ENCODE data around the gene POGLUT2.

POGLUT2 gene

GRCh38 chr13:102817241-102817640, 18.5 kb upstream of the POGLUT2 start:
- H3K4me1 Mint-ChIP-seq (ENCODE audit: low read depth): peaks cover 9% of the 10 kb centered on the region
- no peak overlapping the region for H3K4me3 Mint-ChIP-seq
- no peak overlapping the region for H3K27ac Mint-ChIP-seq
- H3K36me3 Mint-ChIP-seq (ENCODE audit: low read depth): peaks cover 41% of the 10 kb centered on the region
- H3K27me3 Mint-ChIP-seq (ENCODE audit: low read depth): no peaks in the 10 kb centered on the region
- no peaks in the 10 kb centered on the region for H3K9me3 Mint-ChIP-seq

DNA sequence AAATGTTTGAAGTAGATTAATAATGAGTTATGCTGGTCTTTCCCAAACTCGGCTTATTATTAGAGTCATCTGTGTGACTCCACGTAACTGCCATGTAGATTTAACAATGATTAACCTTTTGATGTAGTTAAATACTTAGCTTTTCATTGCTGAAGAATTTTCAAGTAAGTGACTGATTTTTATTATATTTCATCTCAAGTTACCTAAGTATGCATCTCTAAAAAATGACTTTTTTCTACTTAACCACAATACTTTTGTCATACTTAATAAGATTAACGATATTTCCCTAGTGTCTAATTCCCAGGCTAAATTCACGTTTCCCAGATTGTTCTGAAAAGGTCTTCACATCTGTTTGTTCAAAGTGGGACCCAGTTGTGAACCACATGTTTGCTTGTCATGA, 17.9 kb upstream of the POGLUT2 start:
- Mint-ChIP-seq H3K27me3 (ENCODE audit: low read depth) (no peaks in the 10 kb centered on the region), H3K36me3 (ENCODE audit: low read depth) (peaks cover 41% of the 10 kb centered on the region), H3K9me3 (peaks cover 4% of the 10 kb centered on the region), H3K4me1 (ENCODE audit: low read depth) (peaks cover 14% of the 10 kb centered on the region), H3K27ac (no peak overlapping the region), H3K4me3 (no peak overlapping the region)

DNA sequence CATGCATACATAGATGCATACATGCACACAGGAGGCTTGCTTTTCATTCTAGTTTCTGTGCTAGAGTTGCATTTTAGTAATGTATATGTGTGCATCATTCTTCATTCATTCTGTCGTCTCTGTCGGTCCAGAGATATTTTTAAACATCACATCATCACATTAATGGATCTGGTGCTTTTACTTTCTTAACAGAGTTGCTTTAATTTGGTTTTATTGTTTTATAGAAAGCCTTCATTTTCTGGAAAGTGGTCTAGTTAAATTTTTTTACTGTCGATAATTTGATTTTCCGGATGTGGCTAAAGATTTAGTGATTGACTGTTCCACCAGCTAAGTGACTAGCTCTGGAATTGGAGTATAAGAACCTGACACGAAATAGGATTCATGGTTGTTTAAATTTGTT, 17.0 kb upstream of the POGLUT2 start:
- Mint-ChIP-seq H3K27me3 (ENCODE audit: low read depth) (no peaks in the 10 kb centered on the region), H3K36me3 (ENCODE audit: low read depth) (peaks cover 47% of the 10 kb centered on the region), H3K9me3 (peaks cover 4% of the 10 kb centered on the region), H3K4me3 (no peak overlapping the region), H3K27ac (no peak overlapping the region), H3K4me1 (ENCODE audit: low read depth) (peaks cover 14% of the 10 kb centered on the region)

- peaks cover 48% of the 10 kb centered on the region for H3K36me3 Mint-ChIP-seq (ENCODE audit: low read depth)
- no peaks in the 10 kb centered on the region for H3K27me3 Mint-ChIP-seq (ENCODE audit: low read depth)
- H3K27ac Mint-ChIP-seq: no peak overlapping the region
These were observed 16.0 kb upstream of the POGLUT2 start for GRCh38 chr13:102814793-102815192.

GRCh38 chr13:102814025-102814607, 15.3 kb upstream of the POGLUT2 start:
- H3K4me1 Mint-ChIP-seq (ENCODE audit: low read depth): peaks cover 14% of the 10 kb centered on the region
- no peaks in the 10 kb centered on the region for H3K27me3 Mint-ChIP-seq (ENCODE audit: low read depth)
- H3K4me3 Mint-ChIP-seq: no peak overlapping the region
- peaks cover 44% of the 10 kb centered on the region for H3K36me3 Mint-ChIP-seq (ENCODE audit: low read depth)
- H3K27ac Mint-ChIP-seq: peak overlapping the region; percentile 8
- H3K9me3 Mint-ChIP-seq: peaks cover 4% of the 10 kb centered on the region

More at GRCh38 chr13:102814793-102815192, 16.0 kb upstream of the POGLUT2 start:
- H3K4me1 Mint-ChIP-seq (ENCODE audit: low read depth): peaks cover 14% of the 10 kb centered on the region
- peaks cover 4% of the 10 kb centered on the region for H3K9me3 Mint-ChIP-seq
- no peak overlapping the region for H3K4me3 Mint-ChIP-seq

- Mint-ChIP-seq H3K4me3 (no peak overlapping the region), H3K4me1 (ENCODE audit: low read depth) (peaks cover 17% of the 10 kb centered on the region), H3K36me3 (ENCODE audit: low read depth) (peaks cover 39% of the 10 kb centered on the region), H3K27ac (no peak overlapping the region), H3K27me3 (ENCODE audit: low read depth) (no peaks in the 10 kb centered on the region), H3K9me3 (peaks cover 4% of the 10 kb centered on the region)
These were observed 14.0 kb upstream of the POGLUT2 start for GRCh38 chr13:102812611-102813287.

DNA sequence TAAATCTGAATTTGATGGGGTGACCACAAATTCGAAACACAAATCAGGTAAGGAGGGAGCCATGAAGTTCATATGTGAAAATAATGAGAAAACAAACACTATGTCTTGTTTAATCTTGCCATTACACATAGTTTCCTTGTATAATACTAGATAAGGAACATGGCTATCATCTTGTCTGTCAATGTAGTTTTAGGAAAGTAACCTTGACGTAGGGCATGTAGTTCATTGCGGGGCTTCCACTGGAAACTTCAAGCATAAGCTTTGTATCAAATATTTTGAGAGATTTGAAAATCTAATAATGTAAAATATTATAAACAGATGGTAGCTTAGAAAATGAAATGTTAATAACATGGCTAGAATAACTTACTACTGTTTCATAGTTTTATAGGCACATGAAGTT, 8.9 kb upstream of the POGLUT2 start:
- H3K9me3 Mint-ChIP-seq: peaks cover 4% of the 10 kb centered on the region
- H3K4me3 Mint-ChIP-seq: no peak overlapping the region
- H3K4me1 Mint-ChIP-seq (ENCODE audit: low read depth): peaks cover 21% of the 10 kb centered on the region
- H3K27ac Mint-ChIP-seq: no peak overlapping the region
- H3K36me3 Mint-ChIP-seq (ENCODE audit: low read depth): peaks cover 37% of the 10 kb centered on the region
- H3K27me3 Mint-ChIP-seq (ENCODE audit: low read depth): no peaks in the 10 kb centered on the region

- Mint-ChIP-seq H3K36me3 (ENCODE audit: low read depth) (peaks cover 22% of the 10 kb centered on the region), H3K4me3 (no peak overlapping the region)
These were observed 6.9 kb upstream of the POGLUT2 start for GRCh38 chr13:102805680-102806079.

DNA sequence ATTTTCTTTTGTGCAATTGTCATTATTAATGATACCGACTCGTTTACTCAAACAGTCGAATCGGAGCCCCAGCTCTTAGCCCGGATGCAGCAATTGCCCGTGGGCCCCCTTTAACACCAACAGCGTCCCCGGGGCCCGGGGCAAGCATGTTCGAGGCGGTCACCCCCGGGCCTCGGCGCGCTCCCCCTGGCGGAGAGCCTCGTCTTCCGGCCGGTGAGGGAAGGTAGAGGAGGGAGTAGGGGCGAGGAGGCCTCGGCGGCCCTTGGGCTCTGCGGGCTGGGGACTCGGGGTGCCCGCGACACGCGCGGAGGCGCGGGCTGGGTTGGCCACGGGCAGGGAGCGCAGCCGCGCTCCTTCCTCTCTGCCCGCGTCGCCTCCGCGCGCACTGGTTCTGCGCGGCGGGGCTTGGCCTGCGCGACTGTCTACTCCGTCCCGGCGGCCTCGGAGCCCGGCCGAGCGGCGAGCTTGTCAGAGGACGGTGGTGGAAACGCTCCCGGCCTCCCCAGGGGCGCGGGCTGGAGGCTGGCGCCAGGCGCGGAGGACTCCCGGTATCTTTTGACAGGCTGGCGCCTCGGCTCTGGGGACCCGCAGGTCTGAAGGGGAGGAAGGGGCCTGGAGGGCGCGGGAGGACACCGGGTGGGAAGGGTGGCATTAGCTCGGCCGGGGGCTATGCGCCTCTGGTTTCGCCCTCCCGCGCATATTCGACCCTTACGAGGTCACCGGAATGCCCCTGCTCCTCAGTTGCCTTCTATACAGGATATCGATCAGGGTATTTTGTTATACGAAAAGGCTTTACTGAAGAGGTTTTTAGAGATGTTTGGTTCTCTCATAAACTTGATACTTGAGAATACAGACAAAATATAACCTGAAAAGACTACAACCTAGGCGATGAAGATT, 1.6 kb upstream of the POGLUT2 start:
- Mint-ChIP-seq H3K36me3 (ENCODE audit: low read depth) (peaks cover 7% of the 10 kb centered on the region), H3K9me3 (no peaks in the 10 kb centered on the region), H3K4me1 (ENCODE audit: low read depth) (peaks cover 30% of the 10 kb centered on the region), H3K27me3 (ENCODE audit: low read depth) (no peaks in the 10 kb centered on the region), H3K4me3 (peak overlapping the region; percentile 89), H3K27ac (peak overlapping the region; percentile 86)

More at GRCh38 chr13:102805680-102806079, 6.9 kb upstream of the POGLUT2 start:
- Mint-ChIP-seq H3K4me1 (ENCODE audit: low read depth) (peaks cover 29% of the 10 kb centered on the region), H3K9me3 (no peaks in the 10 kb centered on the region), H3K27ac (no peak overlapping the region), H3K27me3 (ENCODE audit: low read depth) (no peaks in the 10 kb centered on the region)

DNA sequence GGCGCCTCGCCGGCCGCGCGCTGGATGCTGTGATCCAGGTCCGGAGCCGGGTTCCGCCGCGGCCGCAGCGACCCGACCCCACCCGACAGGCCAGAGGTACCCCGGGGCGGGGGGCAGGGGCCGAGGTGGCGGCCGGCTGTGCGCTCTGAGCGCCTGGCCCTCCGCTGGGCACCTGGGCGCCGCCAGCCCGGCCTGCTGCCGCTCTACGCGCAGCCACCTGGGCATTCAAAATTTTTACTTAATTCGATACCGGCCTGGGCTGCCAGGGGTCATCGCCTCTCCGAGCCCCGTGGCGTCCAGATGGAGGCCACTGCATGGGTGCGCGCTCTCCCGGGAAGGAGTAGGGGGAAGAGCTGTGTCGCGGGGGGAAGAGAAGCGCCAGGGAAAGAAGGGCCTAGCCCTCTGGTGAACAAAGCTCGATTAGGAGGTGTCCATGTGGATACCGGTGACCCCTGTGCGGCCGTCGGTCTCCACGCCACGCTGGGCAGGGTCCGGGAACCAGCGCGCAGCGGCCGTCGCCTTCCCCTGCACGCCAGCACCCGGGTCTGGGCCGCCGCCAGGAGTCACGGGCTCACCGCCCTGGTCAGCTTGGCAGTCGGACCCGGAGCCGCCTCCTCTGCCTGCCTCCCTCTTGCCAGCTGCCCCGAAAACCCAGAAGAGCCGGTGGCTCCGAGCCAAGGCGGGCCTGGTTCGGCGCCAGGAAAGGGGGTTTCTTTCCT, 809 bp upstream of the POGLUT2 start:
- Mint-ChIP-seq H3K27me3 (ENCODE audit: low read depth) (no peaks in the 10 kb centered on the region), H3K36me3 (ENCODE audit: low read depth) (peaks cover 6% of the 10 kb centered on the region), H3K27ac (peak overlapping the region; percentile 87), H3K4me3 (peak overlapping the region; percentile 90), H3K9me3 (no peaks in the 10 kb centered on the region), H3K4me1 (ENCODE audit: low read depth) (peaks cover 27% of the 10 kb centered on the region)

GRCh38 chr13:102793611-102794355, 5.0 kb downstream of the POGLUT2 start:
- Mint-ChIP-seq H3K4me3 (no peak overlapping the region), H3K36me3 (ENCODE audit: low read depth) (peaks cover 30% of the 10 kb centered on the region), H3K9me3 (no peaks in the 10 kb centered on the region), H3K27me3 (ENCODE audit: low read depth) (no peaks in the 10 kb centered on the region), H3K27ac (no peak overlapping the region), H3K4me1 (ENCODE audit: low read depth) (peaks cover 9% of the 10 kb centered on the region)

- Mint-ChIP-seq H3K36me3 (ENCODE audit: low read depth) (peaks cover 38% of the 10 kb centered on the region), H3K27me3 (ENCODE audit: low read depth) (no peaks in the 10 kb centered on the region), H3K9me3 (no peaks in the 10 kb centered on the region), H3K4me3 (no peak overlapping the region), H3K4me1 (ENCODE audit: low read depth) (peaks cover 6% of the 10 kb centered on the region), H3K27ac (no peak overlapping the region)
These were observed 6.4 kb downstream of the POGLUT2 start for GRCh38 chr13:102792396-102792795.

DNA sequence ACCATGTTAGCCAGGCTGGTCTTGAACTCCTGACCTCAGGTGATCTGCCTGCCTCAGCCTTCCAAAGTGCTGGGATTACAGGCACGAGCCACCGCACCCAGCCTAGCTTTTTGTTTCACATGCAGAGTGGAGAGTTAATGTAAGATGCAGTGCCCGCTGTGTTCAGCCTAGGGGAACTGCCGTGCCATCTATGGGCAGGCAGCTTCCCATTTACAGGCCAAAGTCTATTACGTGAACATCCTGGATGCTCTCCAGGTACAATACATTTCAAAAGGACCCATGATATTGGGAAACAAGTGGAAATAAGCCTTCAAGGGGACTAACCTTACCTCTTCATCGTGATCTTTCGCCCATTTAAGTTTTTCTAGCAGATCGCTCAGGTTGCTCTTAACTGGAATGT, 10.1 kb downstream of the POGLUT2 start:
- H3K4me1 Mint-ChIP-seq (ENCODE audit: low read depth): no peaks in the 10 kb centered on the region
- H3K36me3 Mint-ChIP-seq (ENCODE audit: low read depth): peaks cover 54% of the 10 kb centered on the region
- H3K9me3 Mint-ChIP-seq: no peaks in the 10 kb centered on the region
- no peak overlapping the region for H3K4me3 Mint-ChIP-seq
- no peaks in the 10 kb centered on the region for H3K27me3 Mint-ChIP-seq (ENCODE audit: low read depth)
- no peak overlapping the region for H3K27ac Mint-ChIP-seq

- Mint-ChIP-seq H3K36me3 (ENCODE audit: low read depth) (peaks cover 55% of the 10 kb centered on the region), H3K4me1 (ENCODE audit: low read depth) (peaks cover 15% of the 10 kb centered on the region), H3K9me3 (peaks cover 7% of the 10 kb centered on the region), H3K27me3 (ENCODE audit: low read depth) (no peaks in the 10 kb centered on the region), H3K27ac (no peak overlapping the region), H3K4me3 (no peak overlapping the region)
These were observed 14.3 kb downstream of the POGLUT2 start for GRCh38 chr13:102784483-102784882.

All from T-helper 1 cell treated with Interleukin-12 subunit alpha and Interleukin-12 subunit beta and Interleukin-4 antibody, amounts not matched to agents 30 μg/mL and 1 μg/mL, for 36 hours (primary cell).